GM23338 (cell line): ENCODE results near the gene RNF115. TPM values are rescaled to one million over a fixed set of nuclear protein-coding genes. Genes with fewer than 3 reads are reported as not detected.

Experiments
- ATAC-seq: fragments of 200-7000 bp; cut with Tn5 transposase; 3 replicates; pipeline ENCODE4 v1.9.1; 2020
- DNase-seq: peaks from one replicate; pipeline ENCODE4 v3.0.0-alpha.2; 2015; ENCODE audit warnings: low spot score
- H2AFZ ChIP-seq: fragments of 200-600 bp; sonication (generic); 2 replicates; pipeline ENCODE4 v1.8.0; 2016; ENCODE audit warnings: antibody characterized with exemption, mild to moderate bottlenecking, moderate library complexity
- H3F3A ChIP-seq: fragments of 200-600 bp; sonication (generic); replicated peaks from 2 replicates; pipeline ENCODE4 v1.8.0; 2017; ENCODE audit warnings: antibody characterized with exemption, mixed run types, low read depth
- H3K27ac ChIP-seq: fragments of 200-600 bp; sonication (generic); 2 replicates; pipeline ENCODE4 v1.6.1; 2016; ENCODE audit warnings: low read depth
- H3K27me3 ChIP-seq: fragments of 200-600 bp; sonication (generic); 2 replicates; pipeline ENCODE4 v1.8.0; 2016; ENCODE audit warnings: mild to moderate bottlenecking, mixed run types, moderate library complexity; ENCODE audit not compliant: insufficient read depth
- H3K36me3 ChIP-seq: fragments of 200-600 bp; sonication (generic); 2 replicates; pipeline ENCODE4 v1.8.0; 2016; ENCODE audit warnings: mild to moderate bottlenecking; ENCODE audit not compliant: insufficient read depth
- H3K4me1 ChIP-seq: fragments of 200-600 bp; sonication (generic); 2 replicates; pipeline ENCODE4 v1.8.0; 2016; ENCODE audit warnings: mild to moderate bottlenecking, moderate library complexity; ENCODE audit not compliant: insufficient read depth
- H3K4me2 ChIP-seq: fragments of 200-600 bp; sonication (generic); 2 replicates; pipeline ENCODE4 v1.7.1; 2017; ENCODE audit warnings: mixed run types
- H3K4me3 ChIP-seq: fragments of 200-600 bp; sonication (generic); 2 replicates; pipeline ENCODE4 v1.6.1; 2016; ENCODE audit warnings: mixed run types
- H3K79me2 ChIP-seq: fragments of 200-600 bp; sonication (generic); replicated peaks from 2 replicates; pipeline ENCODE4 v1.8.0; 2017; ENCODE audit warnings: mild to moderate bottlenecking; ENCODE audit not compliant: insufficient read depth
- H3K9me2 ChIP-seq: fragments of 200-600 bp; sonication (generic); 2 replicates; pipeline ENCODE4 v1.8.0; 2017; ENCODE audit not compliant: insufficient read depth
- H4K20me1 ChIP-seq: fragments of 200-600 bp; sonication (generic); replicated peaks from 2 replicates; pipeline ENCODE4 v1.8.0; 2017; ENCODE audit warnings: mild to moderate bottlenecking; ENCODE audit not compliant: insufficient read depth
- H3K27ac Mint-ChIP-seq: 2 replicates; pipeline ENCODE4 v1.8.0; 2020; ENCODE audit warnings: inconsistent platforms, mild to moderate bottlenecking, moderate library complexity, mixed read lengths
- H3K27me3 Mint-ChIP-seq: 3 replicates; pipeline ENCODE4 v1.8.0; 2022; ENCODE audit warnings: low read depth, mild to moderate bottlenecking, moderate library complexity, mixed read lengths, inconsistent platforms; ENCODE audit not compliant: insufficient read depth, poor library complexity
- H3K36me3 Mint-ChIP-seq: 3 replicates; pipeline ENCODE4 v1.8.0; 2021; ENCODE audit warnings: low read depth, mild to moderate bottlenecking, inconsistent platforms, moderate library complexity, mixed read lengths
- H3K4me1 Mint-ChIP-seq: 3 replicates; pipeline ENCODE4 v1.8.0; 2020; ENCODE audit warnings: mild to moderate bottlenecking, inconsistent platforms, mixed read lengths
- H3K4me3 Mint-ChIP-seq: 3 replicates; pipeline ENCODE4 v1.8.0; 2021; ENCODE audit warnings: moderate library complexity, mild to moderate bottlenecking, inconsistent platforms, mixed read lengths
- H3K9me3 Mint-ChIP-seq: 3 replicates; pipeline ENCODE4 v1.8.0; 2020; ENCODE audit warnings: moderate library complexity, mild to moderate bottlenecking, inconsistent platforms, mixed read lengths
- CREB1 ChIP-seq: fragments of 250-450 bp; sonication (Bioruptor Pico); IDR thresholded peaks from 2 replicates; pipeline ENCODE4 v1.5.0; 2020; ENCODE audit warnings: low read depth, mild to moderate bottlenecking, moderate library complexity
- ETS1 ChIP-seq: IDR thresholded peaks from 2 replicates; pipeline ENCODE4 v1.6.1; 2016; ENCODE audit warnings: antibody characterized with exemption
- EZH2 ChIP-seq: fragments of 200-600 bp; sonication (generic); IDR thresholded peaks from one replicate; pipeline ENCODE4 v1.8.0; 2017; ENCODE audit warnings: antibody characterized with exemption, mild to moderate bottlenecking, low read depth; ENCODE audit not compliant: unreplicated experiment
- EZH2phosphoT487 ChIP-seq: fragments of 200-600 bp; sonication (generic); IDR thresholded peaks from one replicate; pipeline ENCODE4 v1.8.1; 2018; ENCODE audit warnings: antibody characterized with exemption; ENCODE audit not compliant: unreplicated experiment
- JUNB ChIP-seq: IDR thresholded peaks from one replicate; pipeline ENCODE4 v1.6.1; 2016; ENCODE audit warnings: antibody characterized with exemption; ENCODE audit not compliant: unreplicated experiment
- POLR2AphosphoS5 ChIP-seq: IDR thresholded peaks from 2 replicates; pipeline ENCODE4 v1.6.1; 2016; ENCODE audit warnings: antibody characterized with exemption, low read depth
- STAT1 ChIP-seq: IDR thresholded peaks from one replicate; pipeline ENCODE4 v1.6.1; 2016; ENCODE audit warnings: antibody characterized with exemption; ENCODE audit not compliant: unreplicated experiment
- ZNF331 ChIP-seq: fragments of 250-450 bp; sonication (Bioruptor Pico); IDR thresholded peaks from 2 replicates; pipeline ENCODE4 v1.5.0; 2020; ENCODE audit warnings: low read depth, mild to moderate bottlenecking, moderate library complexity
- ZNF462 ChIP-seq: fragments of 250-450 bp; sonication (Bioruptor Pico); IDR thresholded peaks from 2 replicates; pipeline ENCODE4 v1.5.0; 2020; ENCODE audit warnings: mild to moderate bottlenecking, moderate library complexity
- polyA plus RNA-seq: library from polyadenylated mRNA; unstranded; fragments of >200 nt; fragmentation: Nextera tagmentation; extraction: Ambion mirVana; gene quantifications from 2 replicates; pipeline ENCODE4 v1.2.1, GENCODE V29; 2016
- total RNA-seq: library from RNA; depleted of rRNA; stranded (reverse); fragments of >200 nt; shearing (Covaris generic); gene quantifications from 2 replicates; pipeline ENCODE4 v1.2.3, GENCODE V29; 2014

Gene RNF115
- total and polyA plus RNA-seq, 2 experiments from 2014 or later: 10.6 to 10.9 TPM

DNA sequence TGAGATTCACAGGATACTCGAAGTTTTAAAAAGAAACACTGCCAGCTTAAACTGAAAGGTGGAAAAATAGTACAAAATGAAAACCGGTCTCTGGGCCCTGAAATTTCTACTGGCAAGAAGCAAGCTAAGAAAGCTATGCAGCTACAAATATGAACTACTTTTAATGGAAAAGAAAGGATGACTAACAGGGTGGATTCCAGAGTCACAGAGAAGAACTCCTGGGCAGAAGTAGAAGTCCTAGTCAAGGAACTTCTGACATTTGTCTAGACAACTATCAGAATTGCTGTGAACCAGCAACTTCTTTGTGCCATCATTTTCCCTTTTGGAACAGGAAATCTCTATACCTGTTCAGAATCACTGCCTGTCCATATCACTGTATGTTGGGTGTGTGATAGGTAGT lies 66.5 kb downstream of the RNF115 start (continued):
- TF ChIP-seq ZNF462 (CRISPR knock-in tag) (no peak), ETS1 (no peak)

GRCh38 chr1:145751491-145752037 lies 72.3 kb downstream of the RNF115 start:
- Histone ChIP-seq H3K27ac (no peak overlapping the region), H4K20me1 (no peaks in the 10 kb centered on the region; the same call in 1 of the 2 replicates), H3K79me2 (no peaks in the 10 kb centered on the region), H3K27me3 (no peaks in the 10 kb centered on the region), H2AFZ (no peak overlapping the region), H3K4me1 (no peaks in the 10 kb centered on the region), H3F3A (no peaks in the 10 kb centered on the region), H3K4me3 (no peak overlapping the region), H3K9me2 (no peaks in the 10 kb centered on the region), H3K36me3 (peaks cover 13% of the 10 kb centered on the region), H3K4me2 (no peak overlapping the region)
- no peak overlapping the region for H3K4me3 Mint-ChIP-seq
- ATAC-seq (no peak), DNase-seq (no peak)
- H3K36me3 Mint-ChIP-seq: peaks cover 10% of the 10 kb centered on the region; the same call in 2 of the 3 replicates
- H3K27me3 Mint-ChIP-seq: no peaks in the 10 kb centered on the region
- no peaks in the 10 kb centered on the region for H3K9me3 Mint-ChIP-seq
- H3K27ac Mint-ChIP-seq: no peak overlapping the region
- H3K4me1 Mint-ChIP-seq: no peaks in the 10 kb centered on the region
- no peak for TF ChIP-seq CREB1 (CRISPR knock-in tag)
- no peak for TF ChIP-seq EZH2phosphoT487
- no peak for TF ChIP-seq POLR2AphosphoS5
- TF ChIP-seq STAT1: no peak
- TF ChIP-seq ZNF462 (CRISPR knock-in tag): no peak
- no peak for TF ChIP-seq JUNB
- TF ChIP-seq EZH2: no peak
- TF ChIP-seq ZNF331 (CRISPR knock-in tag): no peak
